Sigmoid colon (tissue), 4 donors: Measurements from ENCODE around the gene TBC1D2B.

Experiments used
- EP300 ChIP-seq, 4 donors: sonication (generic); formaldehyde crosslinking; IDR thresholded peaks; one replicate each; pipeline ENCODE4 v1.6.1; 2017; ENCODE audit warnings: antibody characterized with exemption in 4 of 4
- POLR2A ChIP-seq, 2 donors: fragments of 450-650 bp; IDR thresholded peaks; one replicate each; pipeline ENCODE4 v1.6.1; 2016; ENCODE audit warnings: antibody characterized with exemption in 2 of 2, mild to moderate bottlenecking in 2 of 2, moderate library complexity in 2 of 2
- POLR2AphosphoS5 ChIP-seq, 4 donors: sonication (generic); formaldehyde crosslinking; IDR thresholded peaks; one replicate each; pipeline ENCODE4 v1.6.1; 2017; ENCODE audit warnings: antibody characterized with exemption in 4 of 4
- TF ChIP-seq, protein P1 (sequence below), 4 experiments: fragments of 450-650 bp in 3 of 4; fragments of 200-600 bp in 1 of 4; IDR thresholded peaks; one replicate each; pipeline ENCODE4 v1.5.1; 2016 to 2019; ENCODE audit warnings: antibody characterized with exemption in 4 of 4, mild to moderate bottlenecking in 3 of 4, moderate library complexity in 2 of 4

DNA sequence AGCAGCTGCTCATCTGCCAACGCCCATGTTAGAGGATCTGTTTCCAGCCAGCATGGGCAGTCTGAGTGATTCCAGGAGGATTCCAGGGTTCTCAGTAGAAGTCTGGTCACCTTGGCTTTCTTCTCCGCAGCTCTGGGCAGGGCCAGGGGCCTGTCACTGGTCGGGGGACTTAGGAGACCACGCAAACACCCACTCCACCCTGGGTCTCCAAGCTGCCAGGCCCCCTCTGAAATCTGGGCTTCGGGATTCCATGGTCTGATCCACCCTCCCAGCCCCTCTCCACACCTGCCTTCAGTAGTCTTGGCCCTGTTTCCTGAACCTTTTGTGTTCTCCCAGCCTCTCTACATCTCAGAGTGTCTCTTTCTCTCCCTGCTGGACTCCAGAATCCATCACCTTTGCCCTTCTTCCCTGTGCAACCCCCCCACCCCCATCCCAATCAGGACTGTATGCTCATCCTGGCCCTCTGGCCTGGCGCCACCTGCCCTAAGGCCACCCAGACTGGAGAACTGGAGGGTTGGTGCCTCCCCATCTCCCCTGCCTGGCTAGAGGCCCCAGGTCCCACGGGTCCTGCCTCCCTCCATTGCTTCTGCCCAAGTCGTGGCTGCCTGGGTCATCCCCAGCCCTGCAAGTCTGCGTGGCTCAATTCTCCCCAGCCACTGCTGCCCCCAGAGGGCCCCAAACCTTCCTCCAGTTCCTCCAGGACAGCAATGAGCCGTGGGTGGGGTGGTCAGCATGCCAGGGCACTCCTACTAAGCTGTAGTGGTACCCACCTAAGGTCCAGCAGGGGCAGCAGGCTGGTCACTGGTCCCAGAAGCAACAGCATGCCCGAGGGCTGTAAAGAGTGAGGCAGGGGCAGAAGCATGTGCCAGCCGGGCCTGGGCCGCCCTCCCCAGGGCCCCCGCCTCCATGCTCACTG, 102.8 kb downstream of the TBC1D2B start:
- TF ChIP-seq, protein P1, sequence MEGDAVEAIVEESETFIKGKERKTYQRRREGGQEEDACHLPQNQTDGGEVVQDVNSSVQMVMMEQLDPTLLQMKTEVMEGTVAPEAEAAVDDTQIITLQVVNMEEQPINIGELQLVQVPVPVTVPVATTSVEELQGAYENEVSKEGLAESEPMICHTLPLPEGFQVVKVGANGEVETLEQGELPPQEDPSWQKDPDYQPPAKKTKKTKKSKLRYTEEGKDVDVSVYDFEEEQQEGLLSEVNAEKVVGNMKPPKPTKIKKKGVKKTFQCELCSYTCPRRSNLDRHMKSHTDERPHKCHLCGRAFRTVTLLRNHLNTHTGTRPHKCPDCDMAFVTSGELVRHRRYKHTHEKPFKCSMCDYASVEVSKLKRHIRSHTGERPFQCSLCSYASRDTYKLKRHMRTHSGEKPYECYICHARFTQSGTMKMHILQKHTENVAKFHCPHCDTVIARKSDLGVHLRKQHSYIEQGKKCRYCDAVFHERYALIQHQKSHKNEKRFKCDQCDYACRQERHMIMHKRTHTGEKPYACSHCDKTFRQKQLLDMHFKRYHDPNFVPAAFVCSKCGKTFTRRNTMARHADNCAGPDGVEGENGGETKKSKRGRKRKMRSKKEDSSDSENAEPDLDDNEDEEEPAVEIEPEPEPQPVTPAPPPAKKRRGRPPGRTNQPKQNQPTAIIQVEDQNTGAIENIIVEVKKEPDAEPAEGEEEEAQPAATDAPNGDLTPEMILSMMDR (IDR thresholded peaks at IDR 0.05): no peak
- no peak for TF ChIP-seq EP300 (IDR thresholded peaks at IDR 0.05)
- no peak for TF ChIP-seq POLR2A (IDR thresholded peaks at IDR 0.05)
- no peak for TF ChIP-seq POLR2AphosphoS5 (IDR thresholded peaks at IDR 0.05)
